ENCODE data around the gene ABCA2. TPM values are rescaled to one million over a fixed set of nuclear protein-coding genes. Genes with fewer than 3 reads are reported as not detected.

Gene ABCA2
- total and polyA plus RNA-seq, 11 donors = 13.1 to 44.3 (median 30.6) TPM

DNA sequence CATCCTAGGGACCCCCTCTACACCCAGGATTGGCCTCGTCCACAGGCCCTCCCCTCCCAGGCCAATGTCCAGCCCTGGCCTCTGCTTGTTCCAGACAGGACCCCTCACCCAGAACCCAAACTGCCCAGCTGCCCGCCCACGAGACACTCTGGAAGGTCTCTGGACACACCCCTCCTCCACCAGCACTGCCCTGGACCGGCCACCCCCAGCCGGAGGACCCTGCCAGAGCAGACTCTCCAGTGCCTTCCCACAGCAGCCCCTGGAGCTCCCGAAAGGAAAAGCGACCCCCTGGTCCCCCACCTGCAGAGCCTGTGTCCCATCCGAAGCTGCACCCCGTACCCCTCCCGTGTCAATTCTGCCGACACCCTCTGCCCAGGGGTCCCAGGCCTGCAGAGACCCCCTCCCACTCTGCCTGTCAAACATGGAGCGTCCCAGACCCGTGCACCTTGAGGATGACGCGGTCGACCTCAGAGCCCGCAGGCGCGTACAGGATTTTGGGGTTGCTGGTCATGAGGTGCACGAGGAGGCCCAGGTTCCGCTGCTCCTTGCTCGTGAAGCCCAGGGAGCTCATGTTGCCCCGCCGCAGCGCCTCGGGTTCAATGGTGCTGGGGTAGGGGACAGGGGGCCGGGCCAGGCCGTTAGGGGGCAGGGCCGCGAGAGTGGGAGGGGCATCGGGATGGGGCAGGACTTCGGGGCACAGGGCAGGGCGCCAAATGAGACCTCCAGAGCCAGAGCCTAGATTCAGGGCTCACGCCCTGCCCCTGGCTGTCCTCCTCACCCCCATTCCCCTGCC, 8.0 kb downstream of the ABCA2 start:
- 94 to 97% (median 96%) methylated on average over 17 to 34 of the region's 34 CpGs for WGBS, 4 donors
- Histone ChIP-seq H3K36me3 (peaks cover 0 to 53% (median 32%) of the 10 kb centered on the region in 9 donors), H3K27ac (no peak overlapping the region), H3K27me3 (no peaks in the 10 kb centered on the region), H3K4me1 (no peaks in the 10 kb centered on the region), H3K9me3 (no peaks in the 10 kb centered on the region), H3K4me3 (no peak overlapping the region)
- ATAC-seq = no peak
- intact Hi-C loops (cut with DNase I) = loop anchor here in 2 of 10 donors (5.0 to 10.0 kb wide), 2 partner anchors 135 to 193 kb away; partner anchors contain the start of gene TRAF2 (in 1 of the 2)
- TF ChIP-seq POLR2A (IDR thresholded peaks at IDR 0.05) = no peak
- TF ChIP-seq, protein P1, sequence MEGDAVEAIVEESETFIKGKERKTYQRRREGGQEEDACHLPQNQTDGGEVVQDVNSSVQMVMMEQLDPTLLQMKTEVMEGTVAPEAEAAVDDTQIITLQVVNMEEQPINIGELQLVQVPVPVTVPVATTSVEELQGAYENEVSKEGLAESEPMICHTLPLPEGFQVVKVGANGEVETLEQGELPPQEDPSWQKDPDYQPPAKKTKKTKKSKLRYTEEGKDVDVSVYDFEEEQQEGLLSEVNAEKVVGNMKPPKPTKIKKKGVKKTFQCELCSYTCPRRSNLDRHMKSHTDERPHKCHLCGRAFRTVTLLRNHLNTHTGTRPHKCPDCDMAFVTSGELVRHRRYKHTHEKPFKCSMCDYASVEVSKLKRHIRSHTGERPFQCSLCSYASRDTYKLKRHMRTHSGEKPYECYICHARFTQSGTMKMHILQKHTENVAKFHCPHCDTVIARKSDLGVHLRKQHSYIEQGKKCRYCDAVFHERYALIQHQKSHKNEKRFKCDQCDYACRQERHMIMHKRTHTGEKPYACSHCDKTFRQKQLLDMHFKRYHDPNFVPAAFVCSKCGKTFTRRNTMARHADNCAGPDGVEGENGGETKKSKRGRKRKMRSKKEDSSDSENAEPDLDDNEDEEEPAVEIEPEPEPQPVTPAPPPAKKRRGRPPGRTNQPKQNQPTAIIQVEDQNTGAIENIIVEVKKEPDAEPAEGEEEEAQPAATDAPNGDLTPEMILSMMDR (IDR thresholded peaks at IDR 0.05) = no peak
- no peak for DNase-seq

DNA sequence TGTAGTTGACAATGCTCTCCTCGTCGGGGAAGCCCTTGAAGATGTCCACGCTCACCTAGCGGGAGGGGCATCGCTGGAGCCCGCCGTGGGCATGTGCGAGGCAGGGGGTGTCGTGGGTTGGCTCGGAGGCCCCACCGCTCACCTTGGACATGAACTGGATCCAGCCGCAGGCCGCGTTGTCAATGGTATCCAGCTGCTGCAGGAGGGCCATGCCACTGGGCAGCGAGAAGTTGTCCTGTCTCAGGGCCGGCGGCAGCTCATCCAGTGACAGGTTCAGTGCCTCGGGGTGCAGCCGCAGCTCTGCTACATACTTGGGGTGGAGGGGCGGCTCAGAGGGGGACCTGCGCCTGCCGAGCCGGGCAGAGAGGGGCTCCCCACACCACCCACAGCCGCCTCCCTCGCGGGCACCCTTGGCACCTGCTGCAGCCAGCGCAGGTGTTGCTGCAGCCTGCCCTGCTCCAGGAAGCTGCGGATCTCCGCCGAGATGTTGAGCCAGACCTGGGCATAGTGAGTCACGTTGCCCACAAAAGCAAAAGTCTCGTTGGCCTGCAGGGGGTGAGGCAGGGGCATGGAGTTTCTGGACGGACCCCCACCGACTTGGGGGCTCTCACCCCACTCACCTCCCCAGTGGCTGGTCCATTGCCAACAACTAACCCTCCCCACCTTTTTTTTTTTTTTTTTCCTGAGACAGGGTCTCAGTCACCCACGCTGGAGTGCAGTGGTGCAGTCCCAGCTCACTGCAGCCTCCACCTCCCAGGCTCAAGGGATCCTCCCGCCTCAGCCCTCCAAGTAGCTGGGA, 9.1 kb downstream of the ABCA2 start:
- DNase-seq = no peak
- Histone ChIP-seq H3K27me3 (no peaks in the 10 kb centered on the region), H3K36me3 (peaks cover 0 to 64% (median 37%) of the 10 kb centered on the region in 9 donors), H3K4me1 (no peaks in the 10 kb centered on the region), H3K9me3 (no peaks in the 10 kb centered on the region), H3K4me3 (no peak overlapping the region), H3K27ac (no peak overlapping the region)
- intact Hi-C loops (cut with DNase I) = loop anchor here in 1 of 10 donors (5.0 kb wide), 1 partner anchor 192 kb away; no protein-coding TSS in a partner anchor
- 93 to 94% (median 94%) methylated on average over 23 to 36 of the region's 36 CpGs for WGBS, 4 donors
- TF ChIP-seq, protein P1 (IDR thresholded peaks at IDR 0.05) = no peak
- no peak for TF ChIP-seq POLR2A (IDR thresholded peaks at IDR 0.05)
- no peak for ATAC-seq

DNA sequence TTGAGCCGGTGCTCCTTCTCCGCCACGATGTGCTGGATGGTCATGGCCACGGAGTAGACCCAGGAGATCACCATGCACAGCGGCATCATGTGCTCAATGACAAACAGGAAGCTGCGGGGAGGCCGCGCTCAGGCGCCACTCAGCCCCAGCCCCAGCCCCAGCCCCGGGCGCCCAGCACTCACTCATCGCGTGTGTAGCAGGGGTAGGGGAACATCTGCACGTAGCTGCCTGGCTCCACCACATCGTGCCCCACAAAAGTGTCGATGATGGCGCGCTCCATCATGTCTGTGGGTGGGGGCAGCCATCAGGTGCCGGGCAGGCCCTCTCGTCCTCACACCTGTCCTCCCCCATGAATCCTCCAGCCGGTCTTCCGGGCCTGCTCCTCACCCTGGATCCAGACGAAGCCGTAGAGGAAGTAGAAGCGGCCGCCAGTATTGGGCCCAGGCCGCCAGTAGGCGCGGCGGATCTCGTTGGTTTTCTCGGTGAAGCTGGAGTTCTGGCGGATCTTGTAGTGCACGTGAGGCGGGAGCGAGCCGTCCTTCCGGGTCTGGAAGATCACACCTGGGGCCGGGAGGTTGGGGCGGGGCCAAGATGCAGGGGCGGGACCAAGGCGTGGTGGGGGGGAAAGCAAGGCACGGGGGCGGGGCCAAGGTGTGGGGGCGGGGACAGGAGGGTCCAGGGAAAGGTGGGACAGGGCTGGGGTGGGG, 10.1 kb downstream of the ABCA2 start:
- DNase-seq = no peak
- 89 to 99% (median 94%) methylated on average over 17 to 45 of the region's 45 CpGs for WGBS, 4 donors
- no peak overlapping the region for H3K27ac ChIP-seq
- no peak for ATAC-seq
- TF ChIP-seq POLR2A (IDR thresholded peaks at IDR 0.05) = no peak
- TF ChIP-seq, protein P1 (IDR thresholded peaks at IDR 0.05) = no peak
- H3K4me3 ChIP-seq = no peak overlapping the region
- H3K9me3 ChIP-seq = no peaks in the 10 kb centered on the region
- no peaks in the 10 kb centered on the region for H3K4me1 ChIP-seq
- H3K27me3 ChIP-seq = no peaks in the 10 kb centered on the region
- intact Hi-C loops (cut with DNase I) = loop anchor here in 1 of 10 donors (5.0 kb wide), 1 partner anchor 191 kb away; no protein-coding TSS in a partner anchor
- H3K36me3 ChIP-seq = peaks cover 0 to 73% (median 37%) of the 10 kb centered on the region in 9 donors
